WERI-Rb-1 (cell line): Measurements from ENCODE around the gene ZNF107.
A peak's percentile ranks its signal among the peaks of the same experiment; 100 is the strongest.

Experiments used
- DNase-seq: peaks from one replicate; pipeline ENCODE4 v3.0.0-alpha.2; 2020
- H3K27ac ChIP-seq: fragments of 250-450 bp; sonication (Bioruptor Pico); 2 replicates; pipeline ENCODE4 v1.5.1; 2020; ENCODE audit warnings: mild to moderate bottlenecking, moderate library complexity
- H3K27me3 ChIP-seq: fragments of 250-450 bp; sonication (Bioruptor Pico); 2 replicates; pipeline ENCODE4 v1.5.1; 2021; ENCODE audit warnings: mild to moderate bottlenecking, low read depth, moderate library complexity; ENCODE audit not compliant: insufficient read depth, severe bottlenecking
- H3K36me3 ChIP-seq: fragments of 250-450 bp; sonication (Bioruptor Pico); 2 replicates; pipeline ENCODE4 v1.5.1; 2020; ENCODE audit warnings: mild to moderate bottlenecking, moderate library complexity
- H3K4me3 ChIP-seq: 2 replicates; pipeline ENCODE4 v1.5.1; 2011; ENCODE audit warnings: low read depth, mild to moderate bottlenecking, control low read depth, low read length
- H3K9me3 ChIP-seq: fragments of 250-450 bp; sonication (Bioruptor Pico); 2 replicates; pipeline ENCODE4 v1.5.1; 2021; ENCODE audit warnings: mild to moderate bottlenecking, moderate library complexity; ENCODE audit not compliant: severe bottlenecking
- TF ChIP-seq, protein P1 (sequence below): IDR thresholded peaks from 2 replicates; pipeline ENCODE4 v1.5.1; 2011; ENCODE audit warnings: low read depth, mild to moderate bottlenecking, control low read depth, inconsistent platforms, low read length

Gene ZNF107

DNA sequence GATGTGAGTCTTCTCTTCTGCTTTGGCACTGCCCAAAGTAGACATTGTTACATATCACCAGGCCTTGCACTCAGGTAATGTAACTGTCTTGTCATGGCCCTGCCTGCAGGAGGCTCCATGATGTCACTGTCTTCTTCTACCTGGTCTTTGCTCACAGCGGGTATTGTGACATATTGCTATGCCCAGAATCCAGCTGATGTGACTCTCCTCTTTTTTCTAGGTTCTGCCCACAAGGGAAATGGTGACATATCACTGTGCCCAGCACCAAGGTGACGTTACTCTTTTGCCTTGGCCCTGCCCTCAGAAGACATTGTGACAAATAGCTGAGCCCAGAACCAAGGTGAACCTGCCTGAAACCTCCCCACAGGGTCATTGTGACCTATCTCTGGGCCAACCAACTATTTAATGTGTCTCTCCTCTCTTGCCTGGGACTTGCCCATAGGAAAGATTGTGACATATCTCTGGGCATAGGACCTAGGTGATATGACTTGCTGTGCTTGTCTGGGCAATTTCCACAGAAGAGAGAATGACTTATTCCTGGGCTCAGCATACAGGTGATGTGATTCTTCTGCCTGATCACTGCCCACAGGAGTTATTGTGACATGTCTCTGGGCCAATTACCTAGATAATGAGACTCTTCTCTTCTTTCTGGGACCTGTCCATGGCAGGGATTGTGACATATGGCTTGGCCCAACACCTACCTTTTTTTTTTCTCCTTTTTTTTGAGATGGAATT, 26.5 kb upstream of the ZNF107 start:
- Histone ChIP-seq H3K27me3 (no peaks in the 10 kb centered on the region), H3K4me3 (no peak overlapping the region), H3K27ac (no peak overlapping the region), H3K36me3 (no peaks in the 10 kb centered on the region), H3K9me3 (no peaks in the 10 kb centered on the region)
- peak; percentile 11 for DNase-seq
- TF ChIP-seq, protein P1, sequence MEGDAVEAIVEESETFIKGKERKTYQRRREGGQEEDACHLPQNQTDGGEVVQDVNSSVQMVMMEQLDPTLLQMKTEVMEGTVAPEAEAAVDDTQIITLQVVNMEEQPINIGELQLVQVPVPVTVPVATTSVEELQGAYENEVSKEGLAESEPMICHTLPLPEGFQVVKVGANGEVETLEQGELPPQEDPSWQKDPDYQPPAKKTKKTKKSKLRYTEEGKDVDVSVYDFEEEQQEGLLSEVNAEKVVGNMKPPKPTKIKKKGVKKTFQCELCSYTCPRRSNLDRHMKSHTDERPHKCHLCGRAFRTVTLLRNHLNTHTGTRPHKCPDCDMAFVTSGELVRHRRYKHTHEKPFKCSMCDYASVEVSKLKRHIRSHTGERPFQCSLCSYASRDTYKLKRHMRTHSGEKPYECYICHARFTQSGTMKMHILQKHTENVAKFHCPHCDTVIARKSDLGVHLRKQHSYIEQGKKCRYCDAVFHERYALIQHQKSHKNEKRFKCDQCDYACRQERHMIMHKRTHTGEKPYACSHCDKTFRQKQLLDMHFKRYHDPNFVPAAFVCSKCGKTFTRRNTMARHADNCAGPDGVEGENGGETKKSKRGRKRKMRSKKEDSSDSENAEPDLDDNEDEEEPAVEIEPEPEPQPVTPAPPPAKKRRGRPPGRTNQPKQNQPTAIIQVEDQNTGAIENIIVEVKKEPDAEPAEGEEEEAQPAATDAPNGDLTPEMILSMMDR = peak; percentile 72

DNA sequence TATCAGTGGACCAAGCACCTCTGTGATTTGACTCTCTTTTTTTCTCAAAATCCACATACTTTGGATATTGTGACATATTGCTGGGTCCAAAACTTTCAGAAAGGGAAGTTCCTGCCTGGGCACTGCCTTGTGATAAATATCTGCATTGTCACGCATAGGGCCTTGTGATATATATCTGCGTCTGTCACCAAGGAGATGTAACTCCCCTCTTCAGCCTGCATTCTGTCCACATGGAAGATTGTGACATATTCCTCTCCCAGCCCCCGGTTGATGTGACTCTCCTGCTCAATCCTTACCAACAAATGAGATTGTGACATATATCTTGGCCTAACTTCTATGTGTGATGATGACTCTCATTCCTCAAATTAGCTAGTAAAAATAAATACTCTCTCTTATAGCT, 25.4 kb upstream of the ZNF107 start:
- no peak for DNase-seq
- TF ChIP-seq, protein P1 = no peak
- no peaks in the 10 kb centered on the region for H3K36me3 ChIP-seq
- H3K27ac ChIP-seq = no peak overlapping the region
- no peaks in the 10 kb centered on the region for H3K9me3 ChIP-seq
- no peaks in the 10 kb centered on the region for H3K27me3 ChIP-seq
- H3K4me3 ChIP-seq = no peak overlapping the region

DNA sequence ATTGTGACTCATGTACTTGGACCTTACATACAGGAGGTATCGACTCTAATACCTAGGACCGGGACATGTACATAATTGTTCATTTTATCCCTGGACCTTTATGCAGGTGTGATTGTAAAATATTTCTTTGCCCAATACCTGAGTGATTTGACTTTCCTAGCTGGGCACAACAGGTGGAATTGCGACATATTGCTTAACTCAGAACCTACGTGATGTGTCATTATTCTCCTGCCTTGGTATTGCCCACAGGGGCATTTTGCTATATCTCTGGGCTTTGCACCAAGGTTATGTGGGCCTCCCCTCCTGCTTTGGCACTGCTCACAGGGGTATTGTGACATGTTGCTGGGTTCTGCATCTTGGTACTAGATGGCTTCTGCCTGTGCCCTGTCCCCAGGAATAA, 23.9 kb upstream of the ZNF107 start:
- Histone ChIP-seq H3K36me3 (no peaks in the 10 kb centered on the region), H3K9me3 (no peaks in the 10 kb centered on the region), H3K27me3 (no peaks in the 10 kb centered on the region), H3K4me3 (no peak overlapping the region), H3K27ac (no peak overlapping the region)
- TF ChIP-seq, protein P1 = no peak
- no peak for DNase-seq

DNA sequence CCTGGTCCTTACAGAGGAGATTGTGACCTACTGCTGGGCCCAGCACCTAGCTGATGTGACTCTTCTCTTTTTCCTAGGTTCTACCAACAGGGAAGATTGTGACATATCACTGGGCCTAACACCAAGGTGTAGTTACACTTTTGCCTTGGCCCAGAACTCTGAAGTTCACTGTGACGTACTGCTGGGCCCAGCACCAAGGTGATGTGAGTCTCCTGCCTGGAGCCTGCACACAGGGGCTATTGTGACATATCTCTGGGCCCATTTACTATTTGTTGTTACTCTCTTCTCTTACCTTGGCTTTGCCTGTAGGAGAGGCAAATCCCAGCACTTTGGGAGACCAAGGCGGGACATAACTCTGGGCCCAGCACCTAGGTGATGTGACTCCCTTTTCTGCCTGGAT, 23.1 kb upstream of the ZNF107 start:
- Histone ChIP-seq H3K9me3 (no peaks in the 10 kb centered on the region), H3K4me3 (no peak overlapping the region), H3K27ac (no peak overlapping the region), H3K36me3 (no peaks in the 10 kb centered on the region), H3K27me3 (no peaks in the 10 kb centered on the region)
- TF ChIP-seq, protein P1 = no peak
- DNase-seq = no peak

DNA sequence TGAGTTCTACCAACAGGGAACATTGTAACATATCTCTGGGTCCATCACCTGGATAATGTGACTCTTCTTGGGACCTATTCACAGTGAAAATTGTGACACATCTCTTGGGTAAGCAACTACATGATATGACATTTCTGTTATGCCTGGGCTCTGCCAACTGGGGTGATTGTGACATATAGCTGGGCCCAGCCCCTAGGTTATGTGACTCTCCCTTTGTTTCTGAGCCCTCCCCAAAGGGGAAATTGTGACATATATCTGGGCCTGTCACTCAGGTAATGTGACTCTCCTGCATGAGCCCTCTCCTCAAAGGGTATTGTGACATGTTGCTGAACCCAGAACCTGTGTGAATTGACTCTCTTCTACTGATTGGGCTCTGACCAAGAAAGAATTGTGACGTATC, 22.4 kb upstream of the ZNF107 start:
- Histone ChIP-seq H3K27ac (no peak overlapping the region), H3K4me3 (no peak overlapping the region), H3K9me3 (no peaks in the 10 kb centered on the region), H3K36me3 (no peaks in the 10 kb centered on the region), H3K27me3 (no peaks in the 10 kb centered on the region)
- TF ChIP-seq, protein P1 = no peak
- DNase-seq = no peak

DNA sequence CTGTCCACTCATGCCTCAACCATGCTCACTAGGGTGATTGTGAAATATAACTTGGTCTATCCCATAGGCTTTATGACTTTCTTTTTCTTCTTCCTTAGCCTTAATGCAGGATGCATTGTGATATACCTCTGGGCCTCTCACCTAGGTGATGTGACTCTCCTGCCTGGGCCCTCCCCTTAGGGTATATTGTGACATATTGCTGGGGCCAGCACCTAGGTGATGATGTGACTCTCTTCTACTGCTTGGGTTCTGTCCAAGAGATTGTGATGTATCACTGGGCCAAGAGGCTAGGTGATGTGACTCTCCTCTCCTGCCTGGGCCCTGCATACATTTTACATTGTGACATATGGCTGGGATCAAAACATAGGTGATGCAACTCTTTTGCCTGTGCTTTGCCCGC, 14.7 kb upstream of the ZNF107 start:
- no peak overlapping the region for H3K27ac ChIP-seq
- H3K4me3 ChIP-seq = no peak overlapping the region
- H3K9me3 ChIP-seq = no peaks in the 10 kb centered on the region
- no peak for DNase-seq
- TF ChIP-seq, protein P1 = no peak
- H3K36me3 ChIP-seq = no peaks in the 10 kb centered on the region
- no peaks in the 10 kb centered on the region for H3K27me3 ChIP-seq
